Stomach (tissue), 9 donors: ENCODE measurements around the gene PLAGL2. TPM values are rescaled to one million over a fixed set of nuclear protein-coding genes. Genes with fewer than 3 reads are reported as not detected.
A peak's percentile ranks its signal among the peaks of the same experiment; 100 is the strongest.

Experiments
- DNase-seq, 2 donors: peaks; one replicate each; pipeline versions ENCODE4 v3.0.0 to v3.0.0-alpha.2; 2013 to 2019
- H3K27ac ChIP-seq, 5 donors: fragments of 200-600 bp in 4 of 5; sonication (generic) in 4 of 5; one replicate each; pipeline ENCODE4 v1.5.1; 2013 to 2019; ENCODE audit warnings: mild to moderate bottlenecking in 1 of 5, moderate library complexity in 1 of 5
- H3K27me3 ChIP-seq, 3 donors: fragments of 200-600 bp; sonication (generic); one replicate each; pipeline ENCODE4 v1.5.1; 2017 to 2019; ENCODE audit warnings: mixed run types in 1 of 3
- H3K36me3 ChIP-seq, 4 donors: fragments of 200-600 bp; sonication (generic); 1 replicate in 3 of 4; 2 replicates in 1 of 4; pipeline ENCODE4 v1.5.1; 2016 to 2019
- H3K4me1 ChIP-seq, 4 donors: fragments of 200-600 bp; sonication (generic); one replicate each; pipeline ENCODE4 v1.5.1; 2016 to 2019
- H3K4me3 ChIP-seq, 4 donors: fragments of 200-600 bp; sonication (generic) in 3 of 4; one replicate each; pipeline ENCODE4 v1.5.1; 2016 to 2019; ENCODE audit warnings: mild to moderate bottlenecking in 1 of 4
- H3K9me3 ChIP-seq, 4 donors: fragments of 200-600 bp; sonication (generic); one replicate each; pipeline ENCODE4 v1.5.1; 2016 to 2019
- EP300 ChIP-seq: sonication (generic); formaldehyde crosslinking; IDR thresholded peaks from one replicate; pipeline ENCODE4 v1.6.1; 2017; ENCODE audit warnings: antibody characterized with exemption
- POLR2A ChIP-seq, 4 donors: fragments of 450-650 bp; IDR thresholded peaks; one replicate each; pipeline ENCODE4 v1.6.1; 2016; ENCODE audit warnings: antibody characterized with exemption in 4 of 4, control low read depth in 2 of 4, mild to moderate bottlenecking in 1 of 4, moderate library complexity in 1 of 4
- POLR2AphosphoS5 ChIP-seq, 3 donors: sonication (generic); formaldehyde crosslinking; IDR thresholded peaks; one replicate each; pipeline ENCODE4 v1.6.1; 2016; ENCODE audit warnings: antibody characterized with exemption in 3 of 3
- WGBS, 5 donors: extraction: QIAGEN DNeasy Blood & Tissue Kit in 3 of 5; methylation state at CpG; one replicate each; pipeline versions ENCODE4 v1.1.5 to v1.1.7; 2013 to 2018; 5-methylcytosine and 5-hydroxymethylcytosine counted together
- intact Hi-C: fragments of 100-400 bp; cut with DNase I; formaldehyde crosslinking; loops from one replicate; pipeline ENCODE4 v1.15.1; 2023; ENCODE audit warnings: low total_unique reads
- polyA plus RNA-seq, 3 donors: library from polyadenylated mRNA; stranded (reverse); fragments of 200-250 nt; gene quantifications; one replicate each; pipeline ENCODE4 v1.2.3, GENCODE V29; 2013
- total RNA-seq, 5 donors: library from RNA; depleted of rRNA; stranded (reverse); fragments of >200 nt; gene quantifications; one replicate each; pipeline versions ENCODE4 v1.1.0 to v1.2.3, GENCODE V29; 2014 to 2016
- TF ChIP-seq, protein P1 (sequence below), 7 experiments: fragments of 450-650 bp in 4 of 7; fragments of 200-600 bp in 3 of 7; sonication (generic) in 3 of 7; IDR thresholded peaks; one replicate each; pipeline ENCODE4 v1.5.1; 2016 to 2019; ENCODE audit warnings: antibody characterized with exemption in 7 of 7, control low read depth in 2 of 7, mild to moderate bottlenecking in 1 of 7
- donor health status: healthy with polysubstance abuse.
- donor health status: Bipolar disorder and iron deficiency.
- donor health status: healthy.

The PLAGL2 gene
- total and polyA plus RNA-seq, 8 donors, result 1.8 to 20.0 (median 4.4) TPM

DNA sequence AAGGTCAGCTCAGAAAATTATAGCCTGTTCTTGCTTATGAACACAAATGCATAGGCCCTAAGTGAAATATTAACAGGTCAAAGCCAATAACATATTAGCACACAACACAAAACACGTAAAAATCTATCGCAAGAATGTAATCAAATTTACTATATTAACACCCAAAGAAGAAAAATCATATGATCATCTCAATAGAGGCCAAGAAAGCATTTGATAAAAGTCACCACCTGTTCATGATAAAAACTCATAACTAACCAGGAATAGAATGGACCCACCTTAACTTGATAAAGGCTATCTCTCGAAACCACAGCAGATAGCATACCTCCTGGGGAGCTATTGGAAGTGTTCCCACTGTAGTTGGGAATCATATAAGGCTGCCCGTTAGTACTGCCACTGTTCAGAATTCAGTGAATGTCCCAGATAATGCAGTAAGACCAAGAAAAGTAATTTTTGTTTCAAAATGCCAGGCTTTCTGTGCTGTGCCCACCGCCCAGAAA lies 21.8 kb upstream of the PLAGL2 start:
- 33 to 63% (median 49%) methylated on average over 5 of the region's 5 CpGs for WGBS, 5 donors
- Histone ChIP-seq H3K36me3 (peaks cover 15 to 81% (median 74%) of the 10 kb centered on the region in 4 donors), H3K9me3 (no peaks in the 10 kb centered on the region), H3K4me1 (peaks cover 17 to 50% (median 32%) of the 10 kb centered on the region in 4 donors), H3K4me3 (no peak overlapping the region), H3K27me3 (no peaks in the 10 kb centered on the region), H3K27ac (peak overlapping the region in 1 of 5 donors; percentile 66)
- TF ChIP-seq POLR2AphosphoS5 (IDR thresholded peaks at IDR 0.05), result peak in 2 of 3 donors; percentile 48 to 63
- no peak for TF ChIP-seq POLR2A (IDR thresholded peaks at IDR 0.05)
- TF ChIP-seq EP300, result no peak
- peak in 1 of 2 donors; percentile 62 for DNase-seq
- intact Hi-C loops, result no loop called here

DNA sequence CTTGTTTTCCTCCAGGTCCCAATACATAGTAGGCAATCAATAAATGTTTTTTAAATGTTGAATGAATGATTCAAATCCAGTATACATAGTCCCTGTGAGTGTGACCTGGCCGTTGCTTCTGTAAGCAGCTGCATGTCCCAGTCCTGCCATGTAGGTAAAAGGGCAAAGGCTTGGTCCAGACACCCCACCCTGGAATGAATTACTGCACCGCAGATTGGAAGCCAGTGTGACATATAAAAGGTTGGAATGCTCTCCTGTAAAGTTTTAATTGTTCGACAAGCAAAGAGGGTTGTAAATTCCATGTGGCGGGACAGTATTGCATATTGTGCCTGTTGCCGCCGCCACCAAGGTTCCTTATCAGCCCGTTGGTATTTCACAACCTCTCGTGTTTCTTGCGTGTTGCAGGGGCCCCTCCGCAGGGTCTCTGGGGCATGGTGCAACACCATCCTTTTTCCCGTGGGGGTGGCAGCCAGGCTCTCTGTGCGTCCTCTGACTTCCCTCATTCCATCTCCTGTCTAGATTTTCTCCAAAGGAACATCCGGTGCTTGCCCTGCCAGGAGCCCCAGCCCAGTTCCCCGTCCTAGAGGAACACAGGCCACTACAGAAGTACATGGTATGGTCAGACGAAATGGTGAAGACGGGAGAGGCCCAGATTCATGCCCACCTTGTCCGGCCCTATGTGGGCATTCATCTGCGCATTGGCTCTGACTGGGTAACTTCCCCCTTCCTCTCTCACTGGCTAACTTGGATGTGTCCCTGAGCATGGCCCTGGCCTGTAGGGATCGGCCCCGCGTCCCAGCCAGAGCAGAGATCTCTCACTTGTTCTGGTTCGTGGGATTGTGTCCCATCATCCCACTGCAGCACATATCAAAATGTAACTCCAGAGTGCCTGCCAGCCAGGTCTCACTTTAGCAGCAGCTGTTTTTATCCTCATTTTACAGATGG lies 20.5 kb upstream of the PLAGL2 start:
- intact Hi-C loops, result no loop called here
- TF ChIP-seq POLR2AphosphoS5 (IDR thresholded peaks at IDR 0.05) (peak in 1 of 3 donors; percentile 14), EP300 (no peak)
- H3K4me1 ChIP-seq, result peaks cover 17 to 49% (median 32%) of the 10 kb centered on the region in 4 donors
- no peaks in the 10 kb centered on the region for H3K9me3 ChIP-seq
- DNase-seq, result peak; percentile 69 to 82
- peak overlapping the region; percentile 38 to 69 (median 53) for H3K27ac ChIP-seq
- 48 to 70% (median 59%) methylated on average over 22 of the region's 22 CpGs for WGBS, 5 donors
- no peak overlapping the region for H3K4me3 ChIP-seq
- peaks cover 10 to 81% (median 74%) of the 10 kb centered on the region in 4 donors for H3K36me3 ChIP-seq
- no peaks in the 10 kb centered on the region for H3K27me3 ChIP-seq

DNA sequence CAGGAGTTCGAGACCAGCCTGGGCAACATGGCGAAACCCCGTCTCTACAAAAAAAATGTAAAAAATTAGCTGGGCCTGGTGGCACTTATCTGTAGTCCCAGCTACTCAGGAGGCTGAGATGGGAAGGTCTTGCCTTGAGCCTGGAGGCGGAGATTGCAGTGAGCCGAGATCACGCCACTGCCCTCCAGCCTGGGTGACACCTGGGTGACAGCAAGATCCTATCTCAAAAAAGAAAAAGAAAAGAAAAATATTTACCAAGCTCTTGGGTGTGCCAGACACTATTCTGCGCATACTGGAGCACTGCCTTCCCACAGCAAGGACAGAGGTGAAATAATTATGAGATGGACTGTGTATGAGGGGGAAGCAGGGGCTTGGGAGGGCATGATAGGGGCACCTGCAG lies 19.8 kb upstream of the PLAGL2 start:
- WGBS, 5 donors, result 47 to 64% (median 52%) methylated on average over 7 of the region's 7 CpGs

DNA sequence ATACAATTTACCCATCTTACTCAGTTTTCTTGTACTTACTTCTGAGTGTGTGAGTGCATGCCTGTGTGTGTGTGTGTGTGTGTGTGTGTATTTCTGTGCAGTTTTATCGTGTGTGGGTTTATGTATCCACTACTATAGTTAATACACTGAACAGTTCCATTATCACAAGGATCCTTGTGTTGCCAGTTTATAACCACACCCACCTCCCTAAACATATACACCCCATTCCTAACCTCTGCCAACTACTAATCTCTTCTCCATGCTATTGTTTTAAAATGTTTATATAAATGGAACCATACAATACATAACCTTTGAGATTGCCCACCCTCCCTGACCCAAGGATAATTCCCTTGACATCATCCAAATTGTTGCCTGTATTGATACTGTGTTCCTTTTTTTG lies 18.8 kb upstream of the PLAGL2 start:
- DNase-seq, result no peak
- H3K36me3 ChIP-seq, result peaks cover 9 to 81% (median 74%) of the 10 kb centered on the region in 4 donors
- peaks cover 17 to 40% (median 32%) of the 10 kb centered on the region in 4 donors for H3K4me1 ChIP-seq
- no peak overlapping the region for H3K4me3 ChIP-seq
- 28 to 54% (median 32%) methylated on average over 1 of the region's 1 CpG for WGBS, 5 donors
- H3K9me3 ChIP-seq, result no peaks in the 10 kb centered on the region
- no peaks in the 10 kb centered on the region for H3K27me3 ChIP-seq
- H3K27ac ChIP-seq, result peak overlapping the region in 1 of 5 donors; percentile 66
- TF ChIP-seq POLR2A (IDR thresholded peaks at IDR 0.05), result no peak
- TF ChIP-seq, protein P1, sequence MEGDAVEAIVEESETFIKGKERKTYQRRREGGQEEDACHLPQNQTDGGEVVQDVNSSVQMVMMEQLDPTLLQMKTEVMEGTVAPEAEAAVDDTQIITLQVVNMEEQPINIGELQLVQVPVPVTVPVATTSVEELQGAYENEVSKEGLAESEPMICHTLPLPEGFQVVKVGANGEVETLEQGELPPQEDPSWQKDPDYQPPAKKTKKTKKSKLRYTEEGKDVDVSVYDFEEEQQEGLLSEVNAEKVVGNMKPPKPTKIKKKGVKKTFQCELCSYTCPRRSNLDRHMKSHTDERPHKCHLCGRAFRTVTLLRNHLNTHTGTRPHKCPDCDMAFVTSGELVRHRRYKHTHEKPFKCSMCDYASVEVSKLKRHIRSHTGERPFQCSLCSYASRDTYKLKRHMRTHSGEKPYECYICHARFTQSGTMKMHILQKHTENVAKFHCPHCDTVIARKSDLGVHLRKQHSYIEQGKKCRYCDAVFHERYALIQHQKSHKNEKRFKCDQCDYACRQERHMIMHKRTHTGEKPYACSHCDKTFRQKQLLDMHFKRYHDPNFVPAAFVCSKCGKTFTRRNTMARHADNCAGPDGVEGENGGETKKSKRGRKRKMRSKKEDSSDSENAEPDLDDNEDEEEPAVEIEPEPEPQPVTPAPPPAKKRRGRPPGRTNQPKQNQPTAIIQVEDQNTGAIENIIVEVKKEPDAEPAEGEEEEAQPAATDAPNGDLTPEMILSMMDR (IDR thresholded peaks at IDR 0.05), result no peak
- TF ChIP-seq POLR2AphosphoS5 (IDR thresholded peaks at IDR 0.05), result no peak
- TF ChIP-seq EP300, result no peak
- intact Hi-C loops, result no loop called here

More for the DNA sequence above, 19.8 kb upstream of the PLAGL2 start:
- peaks cover 9 to 81% (median 74%) of the 10 kb centered on the region in 4 donors for H3K36me3 ChIP-seq
- TF ChIP-seq EP300 (no peak), POLR2AphosphoS5 (IDR thresholded peaks at IDR 0.05) (no peak), POLR2A (IDR thresholded peaks at IDR 0.05) (no peak)
- TF ChIP-seq, protein P1 (IDR thresholded peaks at IDR 0.05), result no peak
- intact Hi-C loops, result no loop called here
- no peak overlapping the region for H3K4me3 ChIP-seq
- DNase-seq, result peak in 1 of 2 donors; percentile 42
- H3K27ac ChIP-seq, result peak overlapping the region; percentile 38 to 69 (median 53)
- H3K27me3 ChIP-seq, result no peaks in the 10 kb centered on the region
- H3K9me3 ChIP-seq, result no peaks in the 10 kb centered on the region
- peaks cover 17 to 45% (median 32%) of the 10 kb centered on the region in 4 donors for H3K4me1 ChIP-seq

DNA sequence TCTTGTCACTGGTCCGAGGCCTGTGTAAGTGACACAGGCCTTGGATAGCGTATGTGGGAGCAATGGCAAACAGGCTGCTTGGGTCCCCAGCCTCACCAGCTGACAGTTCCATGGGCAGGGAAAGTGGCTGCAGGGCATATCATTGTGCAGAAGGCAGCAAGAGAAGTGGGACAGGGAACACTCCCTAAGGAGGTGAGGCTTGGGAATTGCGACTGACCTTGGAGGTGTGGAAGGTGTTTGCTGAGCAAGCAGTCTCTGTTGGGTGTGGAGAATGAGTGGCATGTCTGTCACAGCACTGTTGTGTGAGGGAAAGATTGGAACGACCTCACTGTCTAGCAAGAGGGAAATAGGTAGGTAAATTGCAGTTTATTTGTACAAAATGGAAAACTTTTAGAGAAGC lies 16.9 kb upstream of the PLAGL2 start:
- WGBS, 5 donors, result 55 to 76% (median 70%) methylated on average over 4 of the region's 4 CpGs
- H3K36me3 ChIP-seq, result peaks cover 9 to 86% (median 74%) of the 10 kb centered on the region in 4 donors
- H3K27ac ChIP-seq, result peak overlapping the region in 1 of 5 donors; percentile 30
- H3K9me3 ChIP-seq, result no peaks in the 10 kb centered on the region
- peak in 2 of 3 donors; percentile 18 for TF ChIP-seq POLR2AphosphoS5 (IDR thresholded peaks at IDR 0.05)
- TF ChIP-seq, protein P1 (IDR thresholded peaks at IDR 0.05), result no peak
- H3K27me3 ChIP-seq, result no peaks in the 10 kb centered on the region
- peak; percentile 46 to 64 for DNase-seq
- intact Hi-C loops, result no loop called here
- no peak overlapping the region for H3K4me3 ChIP-seq
- peaks cover 17 to 35% (median 28%) of the 10 kb centered on the region in 4 donors for H3K4me1 ChIP-seq
